GM19025 (cell line): ENCODE measurements around the gene DPYSL4.

Experiments
- ATAC-seq: cut with Tn5 transposase; IDR thresholded peaks from one replicate; pipeline ENCODE4 v1.9.1; 2021; ENCODE audit warnings: mild to moderate bottlenecking, low read depth, moderate library complexity; ENCODE audit not compliant: unreplicated experiment

The DPYSL4 gene

DNA sequence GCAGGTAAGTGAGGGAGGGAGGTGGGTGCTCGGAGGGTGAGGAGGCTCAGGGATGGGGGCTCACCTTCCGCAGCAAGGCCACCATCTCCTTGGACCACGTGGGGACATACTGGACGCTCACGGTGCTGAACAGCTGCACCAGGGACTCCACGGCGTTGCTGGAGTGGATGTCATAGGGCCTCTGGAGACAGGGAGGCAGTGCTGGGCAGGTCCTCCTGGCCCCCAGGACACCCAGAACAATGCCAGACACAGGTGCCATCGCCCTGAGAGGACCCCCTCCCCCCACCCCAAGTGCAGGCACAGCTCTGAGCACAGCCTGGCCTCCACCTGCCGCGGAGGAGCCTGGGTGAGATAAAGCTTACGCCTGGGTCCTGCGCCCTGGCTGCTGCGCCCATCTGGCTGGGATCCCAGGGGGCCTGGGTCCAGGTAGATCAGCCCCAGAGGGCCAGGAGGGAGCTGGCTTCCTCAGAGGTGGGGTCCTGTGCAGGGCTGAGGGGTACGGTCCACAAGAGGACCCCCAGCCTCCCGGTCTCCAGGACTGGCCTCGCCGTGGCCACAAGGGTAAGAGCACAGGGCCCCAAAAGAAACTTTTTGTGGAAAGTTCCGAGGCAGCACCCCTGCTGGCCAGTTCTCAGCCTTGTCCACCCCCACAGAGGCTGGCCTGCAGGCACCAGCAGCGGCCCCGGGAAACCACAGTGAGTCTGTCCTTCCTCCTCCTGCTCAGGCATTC, 37.8 kb downstream of the DPYSL4 start:
- ATAC-seq: no peak

DNA sequence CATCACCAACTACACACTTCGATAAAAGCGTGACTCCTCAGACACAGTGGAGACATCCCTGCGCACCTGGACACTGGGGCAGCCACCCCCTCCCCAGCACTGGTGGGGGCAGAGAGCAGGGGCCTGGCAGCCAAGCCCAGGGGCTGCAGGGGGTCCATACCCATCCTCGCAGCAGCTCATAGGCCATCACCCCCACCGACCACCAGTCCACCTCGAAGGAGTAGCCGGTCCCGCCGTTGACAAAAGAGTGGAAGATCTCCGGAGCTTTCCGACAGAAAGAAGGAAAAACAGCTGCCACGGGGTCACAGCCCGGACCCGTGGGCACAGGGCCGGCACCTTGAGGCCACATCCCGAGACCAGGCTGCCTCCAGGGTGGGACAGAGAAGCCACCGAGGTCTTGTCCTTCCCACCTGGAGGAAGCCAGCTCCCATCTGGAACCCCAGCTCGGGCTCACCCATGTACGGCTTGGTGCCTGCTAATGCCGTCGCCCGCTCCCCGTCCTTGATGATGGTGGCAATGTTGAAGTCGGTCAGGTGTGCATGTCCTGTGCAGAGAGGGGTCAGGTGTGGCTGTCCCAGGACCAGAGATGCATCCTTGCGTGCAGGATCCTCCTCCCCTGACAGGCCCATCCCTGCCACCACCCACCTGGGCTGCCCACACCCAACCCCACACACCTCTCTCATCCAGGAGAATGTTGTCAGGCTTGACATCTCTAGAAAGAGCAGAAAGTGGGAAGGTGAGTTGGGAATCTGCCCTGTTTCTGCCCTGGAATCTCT, 38.5 kb downstream of the DPYSL4 start:
- no peak for ATAC-seq

DNA sequence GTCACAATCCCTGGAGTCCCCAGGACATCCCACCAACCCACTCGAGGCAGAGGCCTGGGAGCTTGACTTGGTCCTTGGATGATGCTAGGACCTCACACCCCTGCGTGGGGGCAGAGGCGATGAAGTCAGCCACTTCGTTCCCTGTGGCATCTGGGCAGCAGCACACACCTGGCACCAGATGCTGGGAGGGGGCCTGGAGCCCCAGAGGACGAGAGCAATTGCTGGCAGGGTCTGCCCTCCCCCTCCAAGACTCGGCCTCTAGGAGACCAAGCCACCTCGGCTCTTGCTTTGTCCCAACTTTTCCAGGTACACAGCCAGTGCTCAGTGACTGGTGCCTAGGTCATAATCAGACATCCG, 39.1 kb downstream of the DPYSL4 start:
- no peak for ATAC-seq

DNA sequence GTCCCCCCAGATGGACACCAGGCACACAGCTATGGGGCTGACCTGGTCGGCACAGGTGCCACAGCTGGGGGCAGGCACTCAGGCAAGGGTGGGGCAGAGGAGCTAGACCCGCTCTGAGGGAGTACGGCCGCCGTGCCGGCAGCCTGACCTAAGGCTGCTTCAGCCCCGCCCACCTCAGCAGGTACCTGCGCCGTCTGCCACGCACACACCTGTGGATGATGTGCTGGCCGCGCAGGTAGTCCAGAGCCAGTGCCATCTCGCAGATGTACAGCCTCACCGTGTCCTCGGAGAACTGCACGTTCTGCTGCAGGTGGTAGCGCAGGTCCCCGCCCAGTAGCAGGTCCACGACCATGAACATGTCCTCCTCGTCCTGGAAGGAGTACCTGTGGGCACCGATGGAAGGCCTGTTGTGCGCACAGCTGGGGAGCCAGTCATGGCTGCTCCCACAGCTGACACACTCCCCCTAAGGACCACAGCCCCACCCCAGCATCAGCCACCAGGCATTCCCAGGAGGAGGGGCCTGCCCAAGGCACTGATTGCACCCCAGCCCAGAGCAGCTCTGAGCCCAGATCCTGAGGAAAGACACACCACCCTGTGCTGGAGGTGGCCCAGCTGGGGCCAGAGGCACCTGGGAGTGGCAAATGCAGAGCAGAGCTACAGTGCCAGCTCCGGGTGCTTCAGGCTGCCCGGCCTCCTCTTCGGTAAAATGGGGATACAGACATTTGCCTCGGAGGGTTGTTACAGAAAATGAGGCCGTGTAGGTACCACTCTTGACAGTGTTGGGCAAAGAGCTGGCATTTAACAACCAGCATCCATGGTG, 40.0 kb downstream of the DPYSL4 start:
- ATAC-seq: no peak

DNA sequence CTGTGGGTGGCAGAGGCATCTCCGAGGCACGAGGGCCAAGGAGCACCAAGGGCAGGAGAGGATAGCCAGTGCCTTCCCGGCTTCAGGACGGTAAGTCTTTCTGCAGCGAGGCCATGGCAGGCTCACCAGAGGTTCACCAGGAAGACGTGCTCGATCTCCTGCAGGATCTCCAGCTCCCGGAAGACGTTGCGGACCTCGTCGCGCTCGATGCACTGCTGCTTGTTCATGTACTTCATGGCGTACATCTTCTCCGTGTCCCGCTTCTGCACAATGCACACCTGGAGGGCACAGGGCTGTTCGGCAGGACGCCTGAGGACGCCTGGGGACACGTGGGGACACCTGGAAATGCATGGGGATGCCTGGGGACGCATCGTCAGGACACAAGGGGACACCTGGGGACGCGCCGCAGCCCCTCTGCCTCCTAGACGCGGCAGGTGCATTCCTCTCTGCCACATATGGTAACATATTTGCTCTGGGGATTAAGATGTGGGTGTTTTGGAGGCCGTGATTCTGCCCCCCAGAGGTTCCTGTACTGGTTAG, 41.2 kb downstream of the DPYSL4 start:
- ATAC-seq: no peak

DNA sequence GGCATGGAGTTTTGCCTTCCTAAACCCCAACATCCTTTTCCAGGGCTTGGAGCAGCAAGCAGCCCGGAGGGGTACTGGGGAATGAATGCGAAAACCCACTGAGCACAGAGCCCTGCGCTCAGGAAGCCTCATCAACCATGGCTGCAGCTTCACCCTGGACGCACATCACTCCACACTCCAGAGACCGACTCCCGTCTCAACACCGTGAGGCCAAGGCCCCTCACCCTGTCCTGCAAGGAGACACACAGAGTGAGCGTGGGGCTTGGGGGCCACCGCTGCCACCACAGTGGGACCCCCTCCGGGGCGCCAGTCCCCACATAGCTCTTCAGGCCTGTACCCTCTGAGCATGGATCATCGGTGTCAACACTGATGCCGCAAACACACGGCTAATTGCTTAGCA, 41.9 kb downstream of the DPYSL4 start:
- no peak for ATAC-seq

DNA sequence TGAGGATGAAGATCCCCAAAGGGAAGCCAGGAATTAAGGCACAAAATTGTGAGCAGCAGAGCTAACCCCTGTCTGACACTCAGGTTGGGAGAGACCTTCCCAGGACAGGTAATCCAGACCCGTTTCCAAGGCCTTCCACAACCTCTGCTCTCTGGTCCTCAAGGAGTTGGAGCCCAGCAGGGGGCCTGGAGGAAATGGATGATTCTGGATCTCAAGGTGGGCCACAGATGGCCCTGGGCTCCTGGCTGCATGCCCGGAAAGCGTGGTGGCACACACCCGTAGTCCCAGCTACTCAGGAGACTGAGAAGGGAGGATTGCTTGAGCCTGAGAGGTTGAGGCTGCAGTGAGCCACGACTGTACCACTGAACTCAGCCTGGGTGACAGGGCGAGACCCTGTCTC, 42.3 kb downstream of the DPYSL4 start:
- no peak for ATAC-seq

DNA sequence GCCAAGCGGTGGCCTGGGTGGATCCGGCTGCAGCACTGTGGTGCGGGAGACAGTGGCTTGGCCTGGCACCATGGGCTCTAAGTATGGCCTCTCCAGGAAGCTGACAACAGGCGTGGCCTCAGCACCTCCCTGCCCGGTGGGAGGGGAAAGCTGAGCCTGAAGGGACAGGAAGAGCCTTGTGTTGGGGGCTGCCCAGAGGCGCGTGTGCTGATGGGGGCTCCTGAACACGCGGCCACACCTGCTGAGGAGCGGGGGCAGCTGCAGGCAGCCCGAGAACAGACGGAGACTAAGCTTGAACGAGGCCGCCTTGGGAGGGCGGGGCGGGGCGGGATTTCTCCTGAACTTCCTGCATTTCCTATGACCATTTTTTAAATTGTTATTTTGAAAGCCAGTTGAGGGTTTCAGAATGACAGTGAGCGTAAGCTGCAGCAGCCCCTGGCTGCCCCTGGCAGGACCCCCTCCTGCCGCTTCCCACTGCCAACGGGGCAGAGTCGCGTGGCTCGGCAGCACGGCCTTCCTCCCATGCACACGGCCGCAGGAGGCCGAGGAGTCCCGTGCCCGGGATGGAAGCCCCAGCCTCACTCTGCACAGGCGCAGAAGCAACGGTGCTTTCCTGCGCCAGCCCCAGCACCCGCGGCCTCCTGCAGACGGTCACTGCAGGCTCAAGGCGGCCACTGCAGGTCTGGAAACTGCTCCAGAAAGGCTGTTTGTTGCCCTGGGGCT, 43.2 kb downstream of the DPYSL4 start:
- no peak for ATAC-seq

DNA sequence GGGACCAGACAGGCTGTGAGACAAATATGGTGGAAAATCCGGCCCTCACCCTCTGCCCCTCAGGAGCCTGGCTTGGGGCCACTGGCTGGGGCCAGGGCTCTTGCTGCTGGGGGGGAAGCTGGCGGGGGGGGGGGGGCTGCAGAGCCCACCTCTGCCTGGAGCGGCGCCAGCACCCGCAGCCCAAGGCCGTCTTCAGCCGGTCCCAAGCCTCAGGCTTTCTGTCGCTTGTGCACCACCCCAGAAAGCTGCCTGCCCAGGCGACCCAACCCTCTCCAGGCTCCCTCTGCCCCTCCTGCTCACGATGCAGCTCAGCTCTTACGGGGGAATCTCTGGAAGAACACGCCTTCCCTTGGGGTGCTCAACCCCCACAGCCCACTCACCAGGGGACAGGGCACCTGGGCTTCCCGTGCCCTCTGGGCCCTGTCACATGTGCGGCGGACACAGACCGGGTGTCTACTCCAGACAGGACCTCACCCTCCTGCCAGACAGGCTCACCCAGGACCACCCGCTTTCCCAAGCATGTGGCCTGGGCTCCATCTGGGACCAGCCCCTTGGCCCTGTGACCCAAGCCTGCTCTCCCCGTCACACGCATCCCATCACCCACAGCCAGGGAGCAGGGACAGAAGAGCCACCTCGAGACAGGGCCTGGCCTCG, 43.9 kb downstream of the DPYSL4 start:
- ATAC-seq: no peak

DNA sequence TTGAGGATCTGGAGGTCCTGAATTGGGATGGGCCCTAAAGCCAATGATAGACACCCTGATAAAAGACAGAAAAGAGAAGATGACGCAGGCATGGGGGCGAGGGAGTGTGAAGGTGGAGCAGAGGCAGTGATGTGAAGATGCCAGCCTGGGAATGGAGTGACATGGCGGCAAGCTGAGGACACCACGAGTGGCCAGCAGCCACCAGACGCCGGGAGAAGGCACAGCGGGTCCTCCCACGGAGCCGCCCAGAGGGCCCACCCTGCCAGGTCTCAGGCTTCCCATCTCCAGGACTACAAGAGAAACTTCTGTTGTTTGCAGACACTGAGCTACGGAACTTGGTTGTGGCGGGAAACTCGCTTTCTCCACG, 44.9 kb downstream of the DPYSL4 start:
- ATAC-seq: no peak

DNA sequence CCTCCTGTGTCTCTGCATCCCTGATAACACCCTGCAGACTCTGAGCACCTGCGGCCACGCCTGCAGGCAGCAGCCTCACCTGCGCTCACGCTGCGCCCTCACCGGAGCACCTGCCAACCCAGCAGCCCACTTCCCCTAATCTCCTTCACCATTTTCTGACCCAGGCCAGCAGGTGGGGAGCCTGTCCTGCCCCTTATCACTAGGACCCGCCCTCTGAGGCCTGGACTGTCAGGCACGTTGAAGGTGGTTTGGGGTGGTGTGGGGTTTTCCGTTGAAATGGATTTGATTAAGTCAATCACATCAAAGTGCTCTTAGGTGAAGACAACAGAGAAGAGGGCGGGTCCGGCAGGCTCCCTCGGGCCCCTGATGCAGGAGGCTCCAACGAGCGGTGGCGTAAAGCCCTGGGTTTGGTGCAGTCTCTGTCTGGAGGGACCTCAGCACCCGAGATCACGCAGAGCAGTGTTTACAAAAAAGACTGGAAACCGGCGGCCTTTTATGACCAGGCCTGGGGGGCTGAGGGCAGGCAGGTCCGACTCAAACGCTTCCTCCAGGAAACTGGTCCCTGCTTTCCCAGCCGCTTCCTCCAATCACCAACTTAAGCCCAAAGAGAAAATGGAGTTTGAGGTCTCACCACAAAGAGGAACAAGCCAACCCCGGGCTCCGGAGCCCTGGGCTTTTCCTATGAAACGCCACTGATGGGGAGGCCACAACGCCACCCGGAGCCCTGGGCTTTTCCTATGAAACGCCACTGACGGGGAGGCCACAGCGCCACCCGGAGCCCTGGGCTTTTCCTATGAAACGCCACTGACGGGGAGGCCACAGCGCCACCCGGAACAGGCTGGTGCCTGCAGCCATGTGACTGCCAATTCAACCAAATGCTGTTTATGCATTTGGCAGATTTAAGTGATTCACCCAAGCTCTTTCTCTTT, 45.5 kb downstream of the DPYSL4 start:
- ATAC-seq: no peak

DNA sequence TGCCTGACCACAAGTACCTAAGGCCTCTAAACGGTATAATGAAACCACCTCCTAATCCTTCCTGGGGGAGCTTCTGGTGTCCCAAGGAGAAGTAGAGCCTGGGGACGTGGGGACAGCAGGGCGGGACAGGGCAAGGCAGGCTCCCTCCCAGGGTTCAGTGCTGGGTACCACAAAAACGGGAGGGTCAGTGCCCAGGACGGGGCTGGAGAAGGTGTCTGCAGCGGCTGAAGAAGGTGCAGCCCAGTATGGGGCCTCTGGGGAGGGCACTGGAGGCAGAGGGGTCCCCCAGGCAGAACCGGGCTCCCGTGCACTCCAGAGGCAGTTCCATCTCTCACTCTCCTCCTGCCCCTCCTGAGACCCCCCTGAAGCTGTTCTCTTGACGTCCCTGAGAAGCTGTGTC, 46.2 kb downstream of the DPYSL4 start:
- no peak for ATAC-seq

DNA sequence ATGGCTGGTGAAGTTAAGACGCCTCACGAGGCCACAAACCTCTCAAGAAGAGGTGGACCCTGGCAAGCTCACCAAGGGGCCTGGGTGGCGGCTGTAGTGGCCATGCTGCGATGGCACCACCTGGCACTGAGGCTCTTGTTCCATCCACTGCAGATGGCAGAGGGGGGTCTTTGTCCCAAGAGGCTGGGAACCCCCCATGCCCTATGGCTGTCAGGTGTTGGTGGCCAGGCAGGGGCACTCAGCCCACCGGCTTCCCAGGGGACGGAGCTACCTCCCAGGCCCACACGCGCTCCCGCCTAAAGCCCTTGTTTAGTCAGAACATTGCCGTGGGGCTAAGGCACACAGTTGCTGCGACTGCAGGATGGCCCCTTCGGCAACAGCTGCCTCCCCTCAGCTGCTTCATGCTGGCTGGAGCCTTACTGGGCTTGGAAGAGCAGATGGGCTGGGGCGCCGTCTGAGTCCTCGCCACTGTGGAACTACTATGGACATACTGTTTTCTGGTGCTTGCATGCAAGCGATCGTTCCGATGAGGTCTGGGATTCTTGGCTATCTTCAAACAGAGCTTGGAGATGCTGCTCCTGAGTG, 46.8 kb downstream of the DPYSL4 start:
- no peak for ATAC-seq

DNA sequence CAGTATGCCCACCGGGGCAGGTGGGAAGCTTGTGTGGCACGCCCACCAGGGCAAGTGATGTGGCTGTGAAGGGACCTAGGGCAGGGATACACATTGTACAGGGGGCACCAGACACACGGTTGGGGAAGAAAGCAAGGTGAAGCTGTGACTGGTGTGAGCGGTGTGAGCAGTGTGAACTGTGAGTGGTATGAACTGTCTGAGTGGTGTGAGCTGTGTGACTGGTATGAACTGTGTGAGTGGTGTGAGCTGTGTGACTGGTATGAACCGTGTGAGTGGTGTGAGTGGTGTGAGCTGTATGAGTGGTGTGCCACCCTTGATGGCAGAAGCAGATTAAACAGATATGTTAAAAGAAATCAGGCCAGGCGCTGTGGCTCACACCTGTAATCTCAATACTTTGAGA, 48.1 kb downstream of the DPYSL4 start:
- no peak for ATAC-seq

DNA sequence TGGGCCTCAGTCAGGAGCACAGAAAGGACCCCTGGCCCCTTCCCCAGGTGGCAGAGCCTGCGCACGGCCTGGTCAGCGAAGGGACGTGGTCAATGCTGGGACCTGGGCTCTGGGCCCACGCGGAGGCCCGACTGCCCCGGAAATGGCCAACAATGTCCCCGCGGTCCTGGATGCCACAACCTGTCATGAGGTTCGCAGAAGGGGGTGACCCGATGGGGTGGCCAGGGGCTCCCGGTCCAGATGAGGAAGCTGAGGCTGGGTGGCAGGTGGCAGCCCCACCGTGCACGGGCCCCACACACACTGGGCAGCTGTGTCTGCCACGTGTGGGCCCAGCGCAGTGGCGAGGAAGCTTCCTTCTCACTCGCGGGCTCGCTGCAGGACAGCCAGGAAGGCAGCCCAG, 49.4 kb downstream of the DPYSL4 start:
- ATAC-seq: no peak

DNA sequence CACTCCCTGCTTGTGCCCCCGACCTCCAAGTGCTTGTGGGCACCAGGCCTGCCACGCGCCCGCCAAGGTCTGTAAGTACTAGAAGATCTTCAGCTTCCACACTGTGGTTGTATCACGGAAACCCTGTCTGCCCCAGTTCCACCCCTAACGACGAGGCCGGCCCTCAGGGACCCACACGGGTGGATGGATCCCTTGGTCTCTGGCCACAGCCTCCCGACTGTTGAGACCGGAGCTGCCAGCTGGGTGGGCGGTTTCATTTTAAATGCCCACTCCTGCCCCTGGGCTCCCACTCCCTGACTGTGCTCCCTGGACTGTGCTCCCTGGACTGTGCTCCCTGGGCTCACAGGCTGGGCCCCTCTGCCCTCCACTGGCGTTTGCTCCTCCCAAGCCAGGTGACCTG, 50.1 kb downstream of the DPYSL4 start:
- ATAC-seq: no peak

DNA sequence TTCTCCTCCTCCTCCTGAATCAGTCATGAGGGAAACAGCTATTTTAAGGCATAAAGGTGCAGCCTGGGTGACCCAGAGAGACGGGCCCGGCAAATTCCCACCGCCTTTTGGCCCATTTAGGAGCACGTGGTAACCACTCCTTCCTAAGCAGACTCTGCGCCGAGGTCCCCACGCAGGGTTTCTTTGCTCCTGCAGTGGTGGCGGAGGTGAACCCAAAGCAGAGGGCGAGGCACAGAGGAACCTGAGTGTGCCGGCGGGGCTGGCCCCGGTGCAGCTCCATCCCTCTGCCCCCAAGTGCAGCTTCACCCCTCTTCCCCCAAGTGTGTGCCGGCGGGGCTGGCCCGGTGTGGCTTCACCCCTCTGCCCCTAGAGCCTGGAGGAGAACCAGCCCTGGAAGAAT, 50.6 kb downstream of the DPYSL4 start:
- ATAC-seq: no peak

DNA sequence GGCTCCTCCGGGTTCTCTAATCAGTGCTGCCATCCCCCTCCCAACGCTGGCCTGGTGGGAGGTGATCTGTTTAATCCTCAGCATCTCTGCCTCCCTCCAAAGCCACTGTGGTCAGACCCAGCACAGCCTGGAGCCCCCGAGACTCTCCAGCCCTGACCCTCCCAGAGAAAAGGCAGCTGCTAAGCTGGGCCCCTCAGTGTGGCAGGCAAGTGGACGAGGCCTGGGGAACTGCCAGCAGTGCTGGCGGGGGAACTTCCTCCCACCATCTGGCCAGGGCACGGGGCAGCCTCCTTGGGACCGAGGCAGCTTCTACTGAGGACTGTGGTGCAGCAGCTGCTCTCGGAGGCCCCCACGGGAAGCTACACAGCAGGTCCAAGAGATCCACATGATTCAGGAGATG, 51.1 kb downstream of the DPYSL4 start:
- ATAC-seq: no peak
